ENCODE measurements around the gene AZGP1.
"Not testable (repeated sequence)": the region's sequence is repeated elsewhere in the genome, so short reads cannot be mapped to it uniquely, and the experiment has no call there.

Gene AZGP1

GRCh38 chr7:99949645-99950228 lies 26.1 kb downstream of the AZGP1 start:
- no peak for DNase-seq

GRCh38 chr7:99947608-99948007 lies 28.2 kb downstream of the AZGP1 start:
- no peak for DNase-seq

GRCh38 chr7:99944497-99945070 lies 31.2 kb downstream of the AZGP1 start:
- no peak for DNase-seq

- no peak for DNase-seq
Measured at GRCh38 chr7:99943641-99944496, 32.0 kb downstream of the AZGP1 start.

- no peak for DNase-seq
Measured at GRCh38 chr7:99938296-99938695, 37.5 kb downstream of the AZGP1 start.

- not testable (repeated sequence) for DNase-seq
Measured at GRCh38 chr7:99935009-99935408, 40.8 kb downstream of the AZGP1 start.

GRCh38 chr7:99930376-99930775 lies 45.5 kb downstream of the AZGP1 start:
- DNase-seq = no peak

GRCh38 chr7:99929730-99930053 lies 46.1 kb downstream of the AZGP1 start:
- no peak for DNase-seq

GRCh38 chr7:99928994-99929729 lies 46.7 kb downstream of the AZGP1 start, which contains the start of gene GJC3:
TSS of gene GJC3 (minus strand) at chr7:99929620. CDS start at chr7:99929620, 0 bp downstream.
- DNase-seq = no peak

GRCh38 chr7:99928188-99928587 lies 47.6 kb downstream of the AZGP1 start:
- no peak for DNase-seq

- DNase-seq = no peak
Measured at GRCh38 chr7:99927536-99927935, 48.3 kb downstream of the AZGP1 start.

- DNase-seq = no peak
Measured at GRCh38 chr7:99926321-99926720, 49.5 kb downstream of the AZGP1 start.

- no peak for DNase-seq
Measured at GRCh38 chr7:99923200-99923599, 52.6 kb downstream of the AZGP1 start.

GRCh38 chr7:99920149-99920548 lies 55.7 kb downstream of the AZGP1 start:
- DNase-seq = no peak

GRCh38 chr7:99919814-99920112 lies 56.1 kb downstream of the AZGP1 start:
- DNase-seq = no peak

GRCh38 chr7:99918959-99919813 lies 56.6 kb downstream of the AZGP1 start, which contains the start of gene TRIM4:
TSS of gene TRIM4 (minus strand) at chr7:99919530. CDS start at chr7:99919401, 129 bp downstream.
- DNase-seq = peak; percentile 14 to 46

Data from NCI-H187 (cell line).